ENCODE measurements around the gene DRGX.

DRGX gene

DNA sequence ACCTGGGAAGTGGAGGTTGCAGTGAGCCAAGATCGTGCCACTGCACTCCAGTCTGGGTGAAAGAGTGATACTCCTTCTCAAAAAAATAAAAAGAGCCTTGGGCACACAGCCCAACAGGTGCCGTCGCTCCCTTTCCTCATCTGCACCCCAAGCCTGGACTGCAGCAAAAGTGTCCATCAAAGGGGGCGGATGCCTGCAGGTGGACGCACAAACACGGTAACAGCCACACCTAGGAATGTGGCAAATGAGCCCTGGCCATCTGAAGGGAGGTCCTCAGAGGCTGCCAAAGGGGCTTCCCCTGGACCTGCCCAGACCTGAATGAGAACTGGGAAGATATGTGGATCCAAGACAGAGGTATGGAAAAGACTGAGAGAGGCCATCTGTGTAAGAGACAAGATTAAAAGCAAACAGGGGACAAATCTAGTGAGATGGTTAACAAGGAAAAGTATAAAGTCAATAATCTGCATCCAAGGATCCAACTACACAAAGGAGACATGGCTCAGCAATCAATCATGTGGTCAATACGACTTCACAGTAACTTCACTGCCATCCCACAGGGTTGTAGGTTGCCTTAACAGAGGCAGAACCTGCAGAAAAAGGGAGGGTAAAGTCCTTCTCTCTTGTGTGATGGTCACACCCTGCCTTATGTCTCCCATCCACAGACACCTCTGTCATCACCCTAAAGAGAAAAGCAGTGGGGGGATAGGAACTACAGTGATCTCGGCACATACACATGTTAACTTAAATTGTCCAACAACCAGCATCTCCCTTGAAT, 25.4 kb downstream of the DRGX start:
- no peak overlapping the region for H3K27ac ChIP-seq
- TF ChIP-seq, protein P1, sequence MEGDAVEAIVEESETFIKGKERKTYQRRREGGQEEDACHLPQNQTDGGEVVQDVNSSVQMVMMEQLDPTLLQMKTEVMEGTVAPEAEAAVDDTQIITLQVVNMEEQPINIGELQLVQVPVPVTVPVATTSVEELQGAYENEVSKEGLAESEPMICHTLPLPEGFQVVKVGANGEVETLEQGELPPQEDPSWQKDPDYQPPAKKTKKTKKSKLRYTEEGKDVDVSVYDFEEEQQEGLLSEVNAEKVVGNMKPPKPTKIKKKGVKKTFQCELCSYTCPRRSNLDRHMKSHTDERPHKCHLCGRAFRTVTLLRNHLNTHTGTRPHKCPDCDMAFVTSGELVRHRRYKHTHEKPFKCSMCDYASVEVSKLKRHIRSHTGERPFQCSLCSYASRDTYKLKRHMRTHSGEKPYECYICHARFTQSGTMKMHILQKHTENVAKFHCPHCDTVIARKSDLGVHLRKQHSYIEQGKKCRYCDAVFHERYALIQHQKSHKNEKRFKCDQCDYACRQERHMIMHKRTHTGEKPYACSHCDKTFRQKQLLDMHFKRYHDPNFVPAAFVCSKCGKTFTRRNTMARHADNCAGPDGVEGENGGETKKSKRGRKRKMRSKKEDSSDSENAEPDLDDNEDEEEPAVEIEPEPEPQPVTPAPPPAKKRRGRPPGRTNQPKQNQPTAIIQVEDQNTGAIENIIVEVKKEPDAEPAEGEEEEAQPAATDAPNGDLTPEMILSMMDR (IDR thresholded peaks at IDR 0.05): no peak
- no peak for TF ChIP-seq ZFX (IDR thresholded peaks at IDR 0.05; ENCODE audit: borderline replicate concordance)

DNA sequence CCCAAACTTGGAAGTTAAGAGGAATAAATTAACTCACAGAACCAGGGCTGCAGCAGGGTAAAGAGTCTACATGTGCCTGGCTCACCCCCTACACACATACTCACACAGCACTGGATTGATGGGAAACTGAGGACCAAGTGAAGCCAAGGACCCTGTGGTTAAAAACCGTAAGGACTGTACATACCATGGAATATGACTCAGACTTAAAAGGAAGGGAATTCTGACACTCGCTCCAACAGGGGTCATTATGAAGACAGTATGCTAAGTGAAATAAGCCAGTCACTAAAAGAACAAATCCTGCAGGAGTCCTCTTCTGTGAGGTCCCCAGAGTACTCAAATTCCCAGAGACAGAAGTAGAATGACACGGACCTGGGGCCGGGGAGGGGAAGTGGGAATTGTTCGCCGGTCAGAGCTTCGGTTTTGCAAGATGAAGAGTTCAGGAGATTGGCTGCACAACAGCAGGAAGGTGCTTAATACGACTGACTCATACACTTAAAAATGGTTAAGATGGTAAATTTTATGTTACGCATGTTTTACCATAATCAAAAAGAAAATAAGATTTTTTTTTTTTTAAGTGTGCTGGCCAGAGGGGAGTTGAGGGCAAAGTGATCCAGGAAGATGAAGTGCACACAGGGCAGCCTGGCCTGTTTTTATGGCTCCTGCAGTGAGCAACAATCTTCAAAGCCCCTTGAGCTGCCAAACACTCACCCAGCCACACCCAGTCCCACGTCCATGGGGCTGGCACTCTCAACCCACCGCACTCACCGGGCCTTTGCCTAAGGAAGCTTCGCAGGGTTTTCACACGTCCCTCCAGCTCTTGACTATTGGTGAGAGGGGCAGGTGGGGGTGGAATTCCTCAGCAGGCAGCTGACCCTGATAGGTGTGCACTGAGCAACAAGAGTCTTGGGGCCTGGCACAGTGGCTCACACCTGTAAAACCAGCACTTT, 26.4 kb downstream of the DRGX start:
- no peak for TF ChIP-seq ZFX (IDR thresholded peaks at IDR 0.05; ENCODE audit: borderline replicate concordance)
- TF ChIP-seq, protein P1 (IDR thresholded peaks at IDR 0.05): no peak

DNA sequence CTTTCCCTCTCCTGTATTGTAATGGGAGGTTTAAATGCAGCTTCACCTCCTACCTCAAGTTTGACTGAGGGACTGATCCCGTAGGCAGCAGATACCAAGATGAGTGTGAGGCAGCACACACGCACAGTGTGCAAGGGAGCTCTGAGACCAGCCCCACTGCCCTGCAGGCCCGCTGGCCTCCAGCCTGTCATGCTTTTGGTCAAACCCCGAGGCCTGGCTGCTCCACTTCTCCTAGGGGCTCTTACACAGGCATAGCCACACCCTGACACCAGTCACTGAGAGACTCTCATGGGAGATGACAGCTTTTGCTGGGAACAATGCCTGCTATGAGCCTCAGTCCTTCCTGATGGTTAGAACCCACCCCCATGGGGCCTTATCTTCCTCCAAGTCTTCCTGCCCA, 27.6 kb downstream of the DRGX start:
- TF ChIP-seq, protein P1 (IDR thresholded peaks at IDR 0.05): no peak
- no peak for TF ChIP-seq ZFX (IDR thresholded peaks at IDR 0.05; ENCODE audit: borderline replicate concordance)
- H3K27ac ChIP-seq: no peak overlapping the region

More for the DNA sequence above, 26.4 kb downstream of the DRGX start:
- no peak overlapping the region for H3K27ac ChIP-seq

DNA sequence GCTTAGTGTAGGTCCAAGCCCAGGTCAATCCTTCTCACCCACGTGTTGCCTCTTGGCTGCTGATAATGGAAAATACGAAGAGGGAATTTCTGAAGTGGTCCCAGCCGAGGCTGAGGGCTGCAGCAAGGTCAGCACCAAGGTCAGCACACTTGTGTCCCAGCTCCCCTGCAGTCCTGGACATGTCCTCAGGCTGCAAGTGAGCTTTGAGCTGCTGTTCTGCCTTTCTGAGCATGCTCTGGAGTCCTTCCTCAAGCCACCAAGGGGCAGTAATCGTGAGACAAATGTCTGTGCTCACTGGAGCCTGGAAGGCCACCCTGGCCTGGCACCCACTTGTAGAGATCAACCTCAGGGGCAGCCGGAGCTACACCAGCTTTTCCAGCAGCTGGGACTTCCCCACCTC, 28.3 kb downstream of the DRGX start:
- TF ChIP-seq, protein P1 (IDR thresholded peaks at IDR 0.05): no peak
- no peak for TF ChIP-seq ZFX (IDR thresholded peaks at IDR 0.05; ENCODE audit: borderline replicate concordance)
- no peak overlapping the region for H3K27ac ChIP-seq

DNA sequence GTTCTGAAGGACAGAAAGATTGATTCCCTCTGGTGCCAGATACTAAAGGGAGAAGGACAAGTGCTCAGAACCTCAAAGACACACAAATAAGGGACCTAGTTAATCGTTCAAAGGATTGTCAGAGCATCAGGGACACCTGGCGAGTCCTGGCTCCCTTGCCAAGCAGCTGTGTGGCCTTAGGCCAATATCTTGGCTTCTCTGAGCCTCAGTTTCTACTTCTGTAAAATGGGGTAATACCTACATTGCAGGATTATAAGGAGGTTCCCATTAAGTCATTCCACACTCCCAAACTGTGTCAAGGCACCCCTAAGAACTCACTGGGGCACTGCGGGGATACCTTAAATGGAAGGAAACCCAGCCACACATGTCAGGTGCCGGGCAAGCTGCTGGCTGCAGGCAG, 29.4 kb downstream of the DRGX start:
- H3K27ac ChIP-seq: no peak overlapping the region
- no peak for TF ChIP-seq ZFX (IDR thresholded peaks at IDR 0.05; ENCODE audit: borderline replicate concordance)
- TF ChIP-seq, protein P1 (IDR thresholded peaks at IDR 0.05): no peak

DNA sequence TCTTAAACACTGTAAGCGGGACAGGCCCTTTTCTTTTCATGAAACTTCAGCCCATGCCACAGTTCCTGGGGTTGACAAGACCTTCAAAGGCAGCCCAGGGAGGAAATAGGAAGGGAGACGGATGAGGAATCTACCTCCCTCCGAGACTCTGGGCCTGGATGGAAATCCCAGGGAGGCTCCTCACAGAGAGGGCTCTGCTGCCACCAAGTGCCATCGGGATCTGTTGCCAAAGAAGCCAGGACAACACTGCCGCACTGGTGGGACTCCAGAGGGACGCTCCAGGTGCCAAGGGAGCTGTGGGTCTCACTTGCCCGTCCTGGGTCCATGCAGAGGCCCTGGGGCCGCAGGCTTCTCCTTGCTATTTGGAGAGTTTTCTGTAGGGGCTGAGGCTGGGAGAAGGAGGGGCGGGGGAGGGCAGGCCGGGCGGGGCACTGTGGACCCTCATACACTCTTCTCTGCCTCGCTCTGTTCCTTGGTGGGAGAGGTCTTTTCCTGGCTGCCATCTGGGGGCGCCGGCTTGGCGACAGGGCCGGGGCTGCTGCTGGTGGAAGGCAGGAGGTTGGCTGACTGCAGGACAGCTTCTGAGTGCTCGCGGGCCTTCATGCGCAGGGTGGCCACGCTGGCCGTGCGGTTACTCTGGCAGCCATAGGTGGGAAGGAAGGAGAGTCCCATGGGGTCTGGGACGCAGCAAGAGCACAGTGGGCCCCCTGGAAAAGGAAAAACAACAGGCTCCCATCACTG, 30.0 kb downstream of the DRGX start:
- TF ChIP-seq, protein P1 (IDR thresholded peaks at IDR 0.05): no peak
- no peak for TF ChIP-seq ZFX (IDR thresholded peaks at IDR 0.05; ENCODE audit: borderline replicate concordance)
- H3K27ac ChIP-seq: no peak overlapping the region
